Measurements from ENCODE around the gene STAU1. TPM values are rescaled to one million over a fixed set of nuclear protein-coding genes. Genes with fewer than 3 reads are reported as not detected.

The STAU1 gene
- total RNA-seq, 1 donor from 2014 or later, result 70.8 TPM

DNA sequence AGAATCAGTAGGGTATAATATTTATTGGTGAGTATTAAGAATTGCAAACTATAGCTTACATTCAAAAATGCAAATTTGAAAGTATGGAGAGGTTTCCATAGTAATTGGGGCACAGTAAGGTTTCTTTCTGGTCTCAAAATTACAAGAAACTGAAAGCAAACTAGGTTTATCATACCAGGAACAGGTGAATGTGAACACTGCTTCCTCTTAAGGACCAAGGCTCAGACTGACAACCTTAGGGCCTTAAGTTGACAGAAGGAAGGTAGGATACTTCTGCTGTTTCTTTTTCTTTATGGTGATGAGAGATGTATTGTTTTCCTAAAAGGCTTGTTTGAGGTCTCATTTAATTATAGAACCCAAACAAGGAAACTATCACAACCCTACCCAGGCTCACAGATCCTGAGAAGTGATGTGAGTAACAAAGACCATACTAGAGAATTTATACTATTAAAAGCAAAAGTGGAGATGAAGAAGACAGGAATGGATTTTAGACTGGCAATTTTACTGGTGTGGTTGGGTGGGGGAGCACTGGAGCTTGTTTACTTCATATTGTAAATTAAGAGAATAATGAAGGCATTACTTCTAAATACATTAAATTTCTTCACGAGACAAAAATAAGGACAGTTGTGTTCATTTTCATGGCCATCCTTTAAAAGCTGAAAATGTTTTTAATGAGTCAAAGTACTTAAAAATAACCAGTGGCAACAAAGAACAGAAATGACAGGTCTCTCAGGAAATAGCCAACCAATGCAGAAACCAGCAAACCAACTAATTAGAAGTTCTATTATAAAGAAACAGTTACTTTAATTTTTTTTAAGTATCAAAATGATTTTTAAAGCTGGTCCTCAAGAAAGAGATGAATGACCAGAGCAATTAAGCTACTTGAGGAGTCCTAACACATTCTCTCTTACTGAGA lies 21.3 kb downstream of the STAU1 start:
- Mint-ChIP-seq H3K4me3 (no peak overlapping the region), H3K27ac (no peak overlapping the region), H3K4me1 (peaks cover 6% of the 10 kb centered on the region), H3K9me3 (no peaks in the 10 kb centered on the region), H3K27me3 (ENCODE audit: low read depth) (no peaks in the 10 kb centered on the region), H3K36me3 (peaks cover 9% of the 10 kb centered on the region)
- no peak for DNase-seq (ENCODE audit: low spot score in 2 of 2, unreplicated experiment in 2 of 2)
- TF ChIP-seq, protein P1, sequence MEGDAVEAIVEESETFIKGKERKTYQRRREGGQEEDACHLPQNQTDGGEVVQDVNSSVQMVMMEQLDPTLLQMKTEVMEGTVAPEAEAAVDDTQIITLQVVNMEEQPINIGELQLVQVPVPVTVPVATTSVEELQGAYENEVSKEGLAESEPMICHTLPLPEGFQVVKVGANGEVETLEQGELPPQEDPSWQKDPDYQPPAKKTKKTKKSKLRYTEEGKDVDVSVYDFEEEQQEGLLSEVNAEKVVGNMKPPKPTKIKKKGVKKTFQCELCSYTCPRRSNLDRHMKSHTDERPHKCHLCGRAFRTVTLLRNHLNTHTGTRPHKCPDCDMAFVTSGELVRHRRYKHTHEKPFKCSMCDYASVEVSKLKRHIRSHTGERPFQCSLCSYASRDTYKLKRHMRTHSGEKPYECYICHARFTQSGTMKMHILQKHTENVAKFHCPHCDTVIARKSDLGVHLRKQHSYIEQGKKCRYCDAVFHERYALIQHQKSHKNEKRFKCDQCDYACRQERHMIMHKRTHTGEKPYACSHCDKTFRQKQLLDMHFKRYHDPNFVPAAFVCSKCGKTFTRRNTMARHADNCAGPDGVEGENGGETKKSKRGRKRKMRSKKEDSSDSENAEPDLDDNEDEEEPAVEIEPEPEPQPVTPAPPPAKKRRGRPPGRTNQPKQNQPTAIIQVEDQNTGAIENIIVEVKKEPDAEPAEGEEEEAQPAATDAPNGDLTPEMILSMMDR (IDR thresholded peaks at IDR 0.05; ENCODE audit: unreplicated experiment), result no peak

DNA sequence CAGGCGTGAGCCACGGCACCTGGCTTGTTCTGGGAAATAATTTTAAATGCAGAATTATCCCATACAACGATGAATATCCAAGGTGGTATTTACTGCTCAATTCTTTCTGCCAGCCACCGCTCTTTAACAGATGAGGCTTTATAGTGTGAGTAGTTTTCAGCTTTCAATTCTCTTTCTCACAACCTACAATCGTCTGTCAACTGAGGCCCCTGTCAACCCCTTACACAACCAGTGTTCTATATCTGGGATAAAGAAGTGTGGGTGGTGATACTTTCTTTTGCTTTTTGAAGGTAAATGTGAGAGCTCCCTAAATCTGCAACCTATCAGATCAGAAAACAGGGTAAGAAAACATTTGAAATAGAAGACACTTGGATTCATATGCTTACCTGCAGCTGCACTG lies 22.5 kb downstream of the STAU1 start:
- DNase-seq (ENCODE audit: low spot score in 2 of 2, unreplicated experiment in 2 of 2), result no peak
- Mint-ChIP-seq H3K9me3 (no peaks in the 10 kb centered on the region), H3K4me1 (peaks cover 6% of the 10 kb centered on the region), H3K4me3 (no peak overlapping the region), H3K27ac (no peak overlapping the region), H3K27me3 (ENCODE audit: low read depth) (no peaks in the 10 kb centered on the region), H3K36me3 (peaks cover 13% of the 10 kb centered on the region)
- TF ChIP-seq, protein P1 (IDR thresholded peaks at IDR 0.05; ENCODE audit: unreplicated experiment), result no peak

DNA sequence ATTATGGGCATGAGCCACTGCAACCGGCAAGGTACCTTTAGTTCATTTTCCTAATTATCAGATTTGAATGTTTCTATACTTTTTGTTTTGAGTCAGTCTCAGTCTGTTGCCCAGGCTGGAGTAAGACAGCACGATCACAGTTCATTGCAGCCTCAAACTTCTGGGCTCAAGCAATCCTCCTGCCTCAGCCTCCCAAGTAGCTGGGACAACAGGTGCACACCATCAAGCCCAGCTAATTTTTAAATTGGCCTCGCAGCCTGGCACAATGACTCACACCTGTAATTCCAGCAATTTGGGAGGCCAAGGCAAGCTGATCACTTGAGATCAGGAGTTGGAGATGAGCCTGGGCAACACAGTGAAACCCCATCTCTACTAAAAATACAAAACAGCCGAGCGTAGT lies 24.4 kb downstream of the STAU1 start:
- peaks cover 11% of the 10 kb centered on the region for H3K4me1 Mint-ChIP-seq
- no peak overlapping the region for H3K27ac Mint-ChIP-seq

DNA sequence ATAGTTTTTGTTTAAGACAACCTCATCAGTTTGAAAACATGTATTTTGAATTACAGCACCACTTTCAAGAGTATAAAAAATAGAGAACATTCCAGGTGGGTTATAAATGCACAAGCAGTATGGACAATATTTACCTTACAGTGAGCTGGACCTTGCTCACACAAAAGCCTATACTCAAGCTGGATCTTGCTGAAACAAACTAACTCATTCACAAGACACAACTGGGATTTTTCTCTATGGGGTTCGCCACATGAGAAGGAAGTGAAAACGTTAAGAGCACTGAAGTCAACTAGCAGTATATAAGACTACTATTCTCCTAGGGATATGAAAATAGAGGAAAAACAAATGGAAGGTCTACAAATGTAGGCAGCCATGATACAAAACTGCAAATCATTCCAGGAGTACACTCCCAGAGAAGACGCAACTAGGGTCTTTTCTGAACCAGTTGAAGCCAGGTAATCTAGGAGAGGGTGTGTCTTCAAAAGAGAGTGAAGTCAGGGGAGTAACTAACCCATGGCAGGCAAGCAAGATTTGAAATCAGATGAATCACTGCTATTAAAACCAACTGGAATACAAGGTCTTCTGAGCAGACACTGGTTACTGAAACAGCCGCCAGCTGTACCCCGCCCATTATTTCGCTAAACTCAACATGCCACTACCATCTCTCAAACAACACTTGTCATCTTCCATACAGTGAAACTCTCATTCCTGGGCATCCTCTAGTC lies 26.5 kb downstream of the STAU1 start:
- no peak overlapping the region for H3K27ac Mint-ChIP-seq
- H3K4me3 Mint-ChIP-seq, result no peak overlapping the region
- H3K9me3 Mint-ChIP-seq, result no peaks in the 10 kb centered on the region
- H3K27me3 Mint-ChIP-seq (ENCODE audit: low read depth), result no peaks in the 10 kb centered on the region
- no peak for DNase-seq (ENCODE audit: low spot score in 2 of 2, unreplicated experiment in 2 of 2)
- peaks cover 17% of the 10 kb centered on the region for H3K36me3 Mint-ChIP-seq
- TF ChIP-seq, protein P1 (IDR thresholded peaks at IDR 0.05; ENCODE audit: unreplicated experiment), result no peak
- H3K4me1 Mint-ChIP-seq, result peaks cover 6% of the 10 kb centered on the region

More for the DNA sequence above, 24.4 kb downstream of the STAU1 start:
- H3K9me3 Mint-ChIP-seq, result no peaks in the 10 kb centered on the region
- H3K27me3 Mint-ChIP-seq (ENCODE audit: low read depth), result no peaks in the 10 kb centered on the region
- H3K36me3 Mint-ChIP-seq, result peaks cover 17% of the 10 kb centered on the region
- DNase-seq (ENCODE audit: low spot score in 2 of 2, unreplicated experiment in 2 of 2), result no peak
- no peak overlapping the region for H3K4me3 Mint-ChIP-seq
- TF ChIP-seq, protein P1 (IDR thresholded peaks at IDR 0.05; ENCODE audit: unreplicated experiment), result no peak

DNA sequence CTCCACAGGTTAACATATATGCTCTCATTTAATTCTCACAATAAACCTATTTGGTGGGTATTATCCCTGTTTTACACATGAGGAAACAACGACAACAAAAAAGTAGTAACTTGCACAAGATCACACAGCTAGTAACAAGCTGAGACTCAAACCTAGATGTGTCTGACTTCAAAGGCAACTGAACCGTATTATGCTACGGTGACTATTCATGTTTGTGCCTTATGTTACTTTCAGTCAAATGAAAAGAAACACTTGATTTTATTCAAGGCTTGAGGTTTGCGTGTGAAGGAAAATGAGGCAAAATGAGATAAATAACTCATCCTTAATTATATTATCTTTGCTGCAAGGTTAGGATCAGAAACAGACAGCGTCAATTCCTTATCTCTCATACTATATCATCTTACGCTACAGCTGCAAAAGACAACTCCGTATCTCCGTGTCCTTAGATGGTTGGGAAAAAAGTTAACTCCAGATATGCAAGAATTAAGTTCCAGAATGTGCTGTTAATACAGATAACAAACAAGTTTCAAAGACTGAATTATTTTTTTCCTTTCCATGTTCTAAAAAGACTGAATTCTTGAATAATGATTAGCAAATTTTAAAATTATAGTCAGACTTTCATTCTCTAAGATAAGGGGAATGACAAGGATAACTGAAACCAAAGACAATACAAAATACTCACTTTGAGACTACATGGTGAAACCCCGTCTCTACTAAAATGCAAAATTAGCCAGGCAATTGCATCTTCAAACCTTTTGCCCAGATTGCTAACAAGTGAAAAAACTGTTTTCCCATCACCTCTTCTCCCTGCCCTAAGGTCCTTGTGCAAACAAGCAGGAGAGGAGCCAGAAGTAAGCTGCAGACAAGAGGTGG lies 27.8 kb downstream of the STAU1 start:
- TF ChIP-seq, protein P1 (IDR thresholded peaks at IDR 0.05; ENCODE audit: unreplicated experiment), result no peak

More for the DNA sequence above, 27.8 kb downstream of the STAU1 start:
- no peak for DNase-seq (ENCODE audit: low spot score in 2 of 2, unreplicated experiment in 2 of 2)
- Mint-ChIP-seq H3K36me3 (peaks cover 18% of the 10 kb centered on the region), H3K9me3 (no peaks in the 10 kb centered on the region), H3K4me3 (no peak overlapping the region), H3K27ac (peak overlapping the region; percentile 6), H3K4me1 (peaks cover 6% of the 10 kb centered on the region), H3K27me3 (ENCODE audit: low read depth) (no peaks in the 10 kb centered on the region)

Measured in mesothelial cell of epicardium (in vitro differentiated cells).